Esophagus muscularis mucosa (tissue), 4 donors: ENCODE results near the gene DYRK2.

Experiments
- CTCF ChIP-seq, 3 experiments: fragments of 200-600 bp in 2 of 3; fragments of 450-650 bp in 1 of 3; sonication (generic) in 2 of 3; IDR thresholded peaks; one replicate each; pipeline ENCODE4 v1.5.1; 2017 to 2019; ENCODE audit warnings: antibody characterized with exemption in 3 of 3, mild to moderate bottlenecking in 2 of 3, moderate library complexity in 1 of 3
- EP300 ChIP-seq: sonication (generic); formaldehyde crosslinking; IDR thresholded peaks from one replicate; pipeline ENCODE4 v1.6.1; 2017; ENCODE audit warnings: antibody characterized with exemption
- POLR2A ChIP-seq: fragments of 450-650 bp; IDR thresholded peaks from one replicate; pipeline ENCODE4 v1.6.1; 2017; ENCODE audit warnings: antibody characterized with exemption, moderate library complexity, mild to moderate bottlenecking, low read depth

DNA sequence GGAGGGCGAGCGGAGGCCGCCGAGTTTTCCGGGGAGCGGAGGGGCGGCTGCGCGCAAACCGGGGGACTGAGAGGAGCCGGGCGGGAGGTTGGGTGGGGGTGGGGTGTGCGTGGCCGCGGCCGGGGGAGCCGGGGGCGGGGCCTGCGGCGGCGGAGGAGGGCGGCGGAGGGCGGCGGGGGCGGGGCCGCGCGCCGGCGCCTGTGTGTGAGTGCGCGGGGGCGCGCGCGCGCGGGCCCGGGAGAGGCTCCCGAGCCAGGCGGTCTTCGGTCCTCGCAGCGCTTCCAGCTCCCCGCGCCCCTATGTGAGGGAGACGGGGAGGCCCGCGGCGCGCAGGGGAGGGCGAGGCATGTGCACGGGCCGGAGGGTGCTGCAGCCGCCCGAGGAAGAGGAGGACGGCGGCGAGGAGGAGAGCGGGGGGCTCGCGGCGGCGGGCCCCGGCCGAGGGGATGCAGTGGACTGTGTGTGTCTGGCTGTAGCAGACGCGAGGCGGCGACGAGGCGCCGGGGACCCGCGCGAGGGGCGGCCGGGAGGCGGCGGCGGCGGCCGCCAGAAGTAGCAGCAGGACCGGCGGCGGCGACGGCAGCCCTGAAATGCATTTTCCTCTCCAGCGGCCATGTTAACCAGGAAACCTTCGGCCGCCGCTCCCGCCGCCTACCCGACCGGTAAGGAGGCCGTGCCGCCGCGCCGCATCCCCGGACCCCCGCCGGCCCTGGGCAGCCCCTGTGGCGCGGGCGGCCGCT lies at the start of gene DYRK2:
- TF ChIP-seq CTCF (IDR thresholded peaks at IDR 0.05) = no peak
- TF ChIP-seq POLR2A = peak; percentile 77
- no peak for TF ChIP-seq EP300
